Measurements from ENCODE around the gene LAMP1.
"Not testable (repeated sequence)": the region's sequence is repeated elsewhere in the genome, so short reads cannot be mapped to it uniquely, and the experiment has no call there.

Gene LAMP1

GRCh38 chr13:113355621-113356020 lies 58.6 kb downstream of the LAMP1 start:
- DNase-seq (ENCODE audit: low spot score), result no peak

- no peak for DNase-seq (ENCODE audit: low spot score)
Measured at GRCh38 chr13:113356596-113356995, 59.6 kb downstream of the LAMP1 start.

DNA sequence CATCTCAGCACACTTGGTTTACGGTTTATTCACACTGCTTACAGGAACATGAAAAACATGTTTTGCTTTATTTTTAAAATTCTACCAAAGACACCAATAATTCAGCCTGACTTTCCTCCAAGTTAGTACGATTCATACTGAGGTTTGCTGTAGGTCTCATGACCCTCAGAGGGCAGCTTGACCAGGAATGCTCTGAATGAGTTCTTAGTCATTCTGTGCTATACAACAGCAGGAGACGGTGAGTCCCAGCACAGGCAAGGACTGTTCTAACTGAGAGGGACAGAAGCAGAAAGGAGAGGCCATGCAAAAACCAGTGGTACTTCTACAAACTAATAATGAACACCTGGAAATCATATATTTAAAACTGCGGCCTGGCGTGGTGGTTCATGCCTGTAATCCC lies 60.5 kb downstream of the LAMP1 start:
- no peak for DNase-seq (ENCODE audit: low spot score)

DNA sequence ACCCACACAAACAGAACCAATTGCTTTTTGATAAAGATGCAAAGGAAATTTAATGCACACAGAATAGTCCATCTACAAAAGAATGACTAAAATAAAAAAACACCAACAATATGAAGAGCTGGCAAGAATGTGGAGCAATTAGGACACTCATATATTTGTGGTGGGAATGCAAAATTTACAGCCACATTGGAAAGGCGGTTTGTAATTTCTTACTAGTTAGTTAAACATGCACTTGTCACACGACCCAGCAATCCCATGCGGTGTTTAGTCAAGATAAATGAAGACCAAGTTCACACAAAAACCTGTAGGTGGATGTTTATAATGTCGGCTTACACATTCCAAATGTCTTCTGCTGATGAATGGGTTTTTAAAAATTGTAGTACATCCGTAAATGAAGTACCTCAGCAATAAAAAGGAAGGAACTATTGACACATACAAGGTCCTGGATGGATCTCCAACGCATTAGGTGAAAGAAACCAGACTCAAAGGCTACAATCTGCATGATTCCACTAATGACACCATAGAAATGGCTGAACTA lies 61.7 kb downstream of the LAMP1 start:
- DNase-seq (ENCODE audit: low spot score), result no peak

DNA sequence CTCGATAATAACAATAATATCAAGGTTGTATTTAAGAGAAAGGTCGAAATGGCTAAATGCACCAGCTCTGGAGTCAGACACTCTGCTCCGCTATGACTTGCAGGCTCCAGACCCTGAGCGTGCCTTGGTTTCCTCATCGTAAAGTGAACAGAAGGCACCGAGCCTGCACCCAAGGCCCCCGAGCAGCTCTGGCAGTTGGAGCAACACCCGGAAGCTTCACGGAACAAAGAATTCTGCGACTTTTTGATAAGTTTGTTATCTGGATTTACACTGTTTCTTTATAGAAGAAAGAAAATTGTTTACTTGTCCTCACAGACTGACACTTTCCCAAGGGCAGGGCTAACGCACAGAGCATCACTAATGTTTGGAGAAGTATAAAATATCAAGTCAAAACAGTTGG lies 62.5 kb downstream of the LAMP1 start:
- DNase-seq (ENCODE audit: low spot score), result no peak

- DNase-seq (ENCODE audit: low spot score), result no peak
Measured at GRCh38 chr13:113360446-113360845, 63.4 kb downstream of the LAMP1 start.

DNA sequence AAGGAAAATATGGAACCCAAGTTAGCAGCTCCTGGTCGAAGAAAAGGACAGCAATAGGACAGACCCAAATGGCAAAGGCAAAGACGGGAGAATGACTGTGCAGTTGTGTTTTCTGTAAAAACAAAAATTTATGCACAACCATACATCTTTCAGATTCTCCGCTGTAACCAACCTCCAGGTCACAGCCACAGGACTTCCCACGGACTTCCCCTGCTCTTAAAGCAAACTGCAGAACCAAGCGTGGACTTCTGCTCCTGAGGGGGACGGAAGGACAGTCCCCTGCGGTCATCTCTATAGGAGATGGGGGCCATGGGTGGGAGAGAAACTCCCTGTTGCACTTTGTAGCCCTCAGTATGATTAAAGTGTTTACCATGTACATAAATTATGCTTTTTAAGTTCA lies 64.4 kb downstream of the LAMP1 start:
- DNase-seq (ENCODE audit: low spot score), result no peak

DNA sequence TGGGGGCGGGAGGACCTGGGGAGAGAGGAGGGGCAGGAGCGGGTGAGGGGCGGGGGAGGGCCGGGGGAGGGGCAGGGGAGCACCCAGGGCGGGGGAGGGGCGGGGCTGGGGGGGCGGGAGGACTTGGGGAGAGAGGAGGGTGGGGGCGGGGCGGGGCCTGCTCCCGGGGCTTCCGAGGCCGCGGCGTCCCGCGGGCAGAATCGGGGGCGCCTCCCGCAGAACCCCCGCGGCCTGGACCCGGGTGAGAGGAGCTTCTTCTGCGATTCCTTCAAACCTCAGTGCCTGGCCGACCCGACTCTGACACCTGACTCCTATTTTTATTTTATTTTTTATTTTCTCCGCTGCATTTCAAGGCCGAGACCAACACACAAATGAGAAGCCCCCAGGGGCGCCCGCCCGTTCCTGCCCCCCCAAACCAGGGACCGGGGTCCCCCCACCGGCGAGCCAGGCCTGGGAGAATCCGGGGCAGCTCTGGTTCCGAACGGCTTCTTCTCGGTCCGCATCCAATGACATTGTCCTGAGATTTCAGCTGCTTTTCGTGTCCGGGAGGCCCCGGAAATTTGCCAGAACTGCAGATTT lies 67.4 kb downstream of the LAMP1 start:
- no peak for DNase-seq (ENCODE audit: low spot score)

GRCh38 chr13:113364901-113365582 lies 68.0 kb downstream of the LAMP1 start:
- DNase-seq (ENCODE audit: low spot score), result no peak

GRCh38 chr13:113365583-113365970 lies 68.5 kb downstream of the LAMP1 start:
- no peak for DNase-seq (ENCODE audit: low spot score)

GRCh38 chr13:113365971-113366588 lies 69.0 kb downstream of the LAMP1 start:
- DNase-seq (ENCODE audit: low spot score), result no peak

GRCh38 chr13:113367020-113367560 lies 70.1 kb downstream of the LAMP1 start:
- no peak for DNase-seq (ENCODE audit: low spot score)

DNA sequence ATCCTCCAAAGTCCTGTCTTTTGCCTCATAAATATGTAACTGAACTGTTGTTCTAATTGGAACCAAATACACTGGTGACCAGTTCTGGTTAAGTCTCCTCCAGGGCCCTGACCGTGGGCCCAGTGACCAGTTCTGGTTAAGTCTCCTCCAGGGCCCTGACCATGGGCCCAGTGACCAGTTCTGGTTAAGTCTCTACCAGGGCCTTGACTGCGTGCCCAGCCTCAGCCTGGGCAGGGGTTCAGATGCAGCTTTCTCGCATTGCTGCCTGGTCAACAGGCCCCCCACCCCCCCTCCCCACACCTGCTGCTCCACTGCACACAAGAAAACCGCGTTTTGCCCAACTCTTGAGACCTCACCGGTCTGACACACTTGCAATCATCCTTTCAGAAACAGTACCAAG lies 70.7 kb downstream of the LAMP1 start:
- no peak for DNase-seq (ENCODE audit: low spot score)

DNA sequence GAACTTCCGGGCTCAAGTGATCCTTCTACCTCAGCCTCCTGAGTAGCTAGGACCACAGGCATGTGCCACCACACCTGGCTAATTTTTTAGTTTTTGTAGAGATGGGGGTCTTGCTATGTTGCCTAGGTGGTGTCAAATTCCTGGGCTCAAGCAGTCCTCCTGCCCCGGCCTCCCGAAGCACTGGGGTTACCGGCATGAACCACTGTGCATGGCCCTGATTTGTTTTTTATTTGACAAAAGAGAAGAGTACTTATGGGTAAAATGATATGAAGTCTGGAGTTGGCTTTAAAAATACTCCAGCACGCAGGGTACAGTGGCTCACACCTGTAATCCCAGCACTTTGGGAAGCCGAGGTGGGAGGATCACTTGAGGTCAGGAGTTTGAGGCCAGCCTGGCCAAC lies 71.3 kb downstream of the LAMP1 start:
- DNase-seq (ENCODE audit: low spot score), result not testable (repeated sequence)

DNA sequence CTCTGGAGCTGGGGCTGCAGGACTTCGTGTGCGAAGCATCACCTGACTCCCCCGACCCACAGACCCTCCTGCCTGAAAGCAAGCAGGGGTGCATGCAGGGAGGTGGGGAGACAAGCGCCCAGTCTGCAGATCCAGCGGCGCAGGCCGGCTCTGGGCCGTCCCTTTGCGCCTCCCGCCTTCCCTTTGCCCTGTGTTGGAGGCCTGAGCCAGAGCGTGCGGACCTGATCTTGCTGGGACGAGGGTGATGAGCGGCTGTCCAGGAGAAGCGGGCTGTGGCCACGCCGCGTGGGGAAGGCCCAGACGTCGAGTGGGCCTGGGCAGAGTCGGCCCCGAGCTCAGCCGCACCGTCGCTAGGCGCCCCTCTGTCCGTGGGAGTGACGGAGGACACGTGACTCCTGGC lies 72.2 kb downstream of the LAMP1 start:
- no peak for DNase-seq (ENCODE audit: low spot score)

- DNase-seq (ENCODE audit: low spot score), result no peak
Measured at GRCh38 chr13:113369881-113370280, 72.8 kb downstream of the LAMP1 start.

DNA sequence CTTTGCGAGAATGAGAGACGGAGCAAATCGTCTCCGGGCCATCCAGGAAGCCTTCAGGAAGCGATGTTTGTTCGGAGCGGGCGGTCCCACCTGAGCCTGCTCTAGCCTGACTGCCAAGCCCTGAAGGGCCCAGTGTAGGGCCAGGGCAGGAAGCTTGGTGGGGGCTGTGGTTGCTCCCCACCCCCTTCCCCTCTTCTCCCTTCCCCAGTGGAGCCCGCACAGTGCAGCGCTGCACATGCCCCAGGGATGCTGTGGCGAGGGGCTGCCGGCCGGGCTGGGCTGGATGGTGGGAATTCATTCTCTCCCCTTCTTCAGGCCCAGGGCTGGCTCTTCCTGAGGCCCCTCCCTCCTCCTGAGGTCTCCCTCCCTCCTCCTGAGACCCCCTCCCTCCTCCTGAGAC lies 74.0 kb downstream of the LAMP1 start:
- DNase-seq (ENCODE audit: low spot score), result no peak

DNA sequence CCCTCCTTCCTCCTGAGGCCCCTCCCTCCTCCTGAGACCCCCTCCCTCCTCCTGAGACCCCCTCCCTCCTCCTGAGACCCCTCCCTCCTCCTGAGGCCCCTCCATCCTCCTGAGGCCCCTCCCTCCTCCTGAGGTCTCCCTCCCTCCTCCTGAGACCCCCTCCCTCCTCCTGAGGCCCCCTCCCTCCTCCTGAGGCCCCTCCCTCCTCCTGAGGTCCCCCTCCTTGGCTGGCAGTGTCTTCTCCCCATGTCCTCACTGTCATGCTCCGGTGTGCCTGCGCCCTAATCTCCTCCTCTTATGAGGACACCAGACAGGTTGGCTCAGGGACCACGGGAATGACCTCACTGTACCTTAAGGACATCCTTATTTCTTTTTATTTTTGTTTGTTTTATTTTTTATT lies 74.7 kb downstream of the LAMP1 start:
- DNase-seq (ENCODE audit: low spot score), result not testable (repeated sequence)

Measured in SK-N-DZ (cell line).